ENCODE data around the gene DHRS12. TPM values are rescaled to one million over a fixed set of nuclear protein-coding genes. Genes with fewer than 3 reads are reported as not detected.

Gene DHRS12
- total RNA-seq, 1 donor, result 3.3 TPM

GRCh38 chr13:51771418-51772104 lies 32.4 kb downstream of the DHRS12 start:
- no peaks in the 10 kb centered on the region for H3K79me2 ChIP-seq (ENCODE audit: insufficient read depth, low read length)
- peak; percentile 46 for DNase-seq (ENCODE audit: insufficient read length, low spot score, missing footprints)
- H3K4me3 ChIP-seq (ENCODE audit: insufficient read depth, low read length), result no peak overlapping the region
- no peaks in the 10 kb centered on the region for H4K20me1 ChIP-seq (ENCODE audit: insufficient read depth, low read length)
- no peak overlapping the region for H3K4me2 ChIP-seq (ENCODE audit: insufficient read depth, low read length)
- H3K27me3 ChIP-seq (ENCODE audit: insufficient read depth, low read length), result peaks cover 6% of the 10 kb centered on the region
- no peaks in the 10 kb centered on the region for H3K4me1 ChIP-seq (ENCODE audit: insufficient read depth, low read length)
- H2AFZ ChIP-seq (ENCODE audit: low read length), result no peak overlapping the region
- no peak for TF ChIP-seq CTCF (IDR thresholded peaks at IDR 0.05; ENCODE audit: extremely low read depth, low read depth, low read length)
- H3K27ac ChIP-seq (ENCODE audit: low read depth, low read length), result no peak overlapping the region
- H3K9me3 ChIP-seq (ENCODE audit: low read depth, low read length), result no peaks in the 10 kb centered on the region
- H3K36me3 ChIP-seq (ENCODE audit: insufficient read depth, low read length), result peaks cover 9% of the 10 kb centered on the region

- H2AFZ ChIP-seq (ENCODE audit: low read length), result no peak overlapping the region
- no peaks in the 10 kb centered on the region for H3K4me1 ChIP-seq (ENCODE audit: insufficient read depth, low read length)
- no peaks in the 10 kb centered on the region for H4K20me1 ChIP-seq (ENCODE audit: insufficient read depth, low read length)
- H3K27me3 ChIP-seq (ENCODE audit: insufficient read depth, low read length), result peaks cover 6% of the 10 kb centered on the region
- TF ChIP-seq CTCF (IDR thresholded peaks at IDR 0.05; ENCODE audit: extremely low read depth, low read depth, low read length), result no peak
- no peak overlapping the region for H3K4me3 ChIP-seq (ENCODE audit: insufficient read depth, low read length)
- H3K27ac ChIP-seq (ENCODE audit: low read depth, low read length), result no peak overlapping the region
- no peaks in the 10 kb centered on the region for H3K79me2 ChIP-seq (ENCODE audit: insufficient read depth, low read length)
- H3K4me2 ChIP-seq (ENCODE audit: insufficient read depth, low read length), result no peak overlapping the region
- H3K9me3 ChIP-seq (ENCODE audit: low read depth, low read length), result no peaks in the 10 kb centered on the region
- DNase-seq (ENCODE audit: insufficient read length, low spot score, missing footprints), result no peak
- peaks cover 16% of the 10 kb centered on the region for H3K36me3 ChIP-seq (ENCODE audit: insufficient read depth, low read length)
These were observed 33.1 kb downstream of the DHRS12 start for GRCh38 chr13:51770681-51771417.

- Histone ChIP-seq H3K4me3 (ENCODE audit: insufficient read depth, low read length) (no peak overlapping the region), H2AFZ (ENCODE audit: low read length) (no peak overlapping the region), H3K27me3 (ENCODE audit: insufficient read depth, low read length) (peaks cover 6% of the 10 kb centered on the region), H3K79me2 (ENCODE audit: insufficient read depth, low read length) (no peaks in the 10 kb centered on the region), H3K27ac (ENCODE audit: low read depth, low read length) (no peak overlapping the region), H3K4me2 (ENCODE audit: insufficient read depth, low read length) (no peak overlapping the region), H4K20me1 (ENCODE audit: insufficient read depth, low read length) (no peaks in the 10 kb centered on the region), H3K36me3 (ENCODE audit: insufficient read depth, low read length) (peaks cover 17% of the 10 kb centered on the region), H3K4me1 (ENCODE audit: insufficient read depth, low read length) (peaks cover 1% of the 10 kb centered on the region), H3K9me3 (ENCODE audit: low read depth, low read length) (no peaks in the 10 kb centered on the region)
- no peak for DNase-seq (ENCODE audit: insufficient read length, low spot score, missing footprints)
- TF ChIP-seq CTCF (IDR thresholded peaks at IDR 0.05; ENCODE audit: extremely low read depth, low read depth, low read length), result no peak
These were observed 33.8 kb downstream of the DHRS12 start for GRCh38 chr13:51770160-51770559.

GRCh38 chr13:51769455-51770127 lies 34.4 kb downstream of the DHRS12 start:
- Histone ChIP-seq H3K4me3 (ENCODE audit: insufficient read depth, low read length) (no peak overlapping the region), H3K9me3 (ENCODE audit: low read depth, low read length) (no peaks in the 10 kb centered on the region), H3K4me1 (ENCODE audit: insufficient read depth, low read length) (peaks cover 7% of the 10 kb centered on the region), H2AFZ (ENCODE audit: low read length) (no peak overlapping the region), H3K27ac (ENCODE audit: low read depth, low read length) (no peak overlapping the region), H3K79me2 (ENCODE audit: insufficient read depth, low read length) (no peaks in the 10 kb centered on the region), H3K4me2 (ENCODE audit: insufficient read depth, low read length) (no peak overlapping the region), H3K27me3 (ENCODE audit: insufficient read depth, low read length) (peaks cover 6% of the 10 kb centered on the region), H3K36me3 (ENCODE audit: insufficient read depth, low read length) (peaks cover 17% of the 10 kb centered on the region), H4K20me1 (ENCODE audit: insufficient read depth, low read length) (no peaks in the 10 kb centered on the region)
- TF ChIP-seq CTCF (IDR thresholded peaks at IDR 0.05; ENCODE audit: extremely low read depth, low read depth, low read length), result no peak
- peak; percentile 64 for DNase-seq (ENCODE audit: insufficient read length, low spot score, missing footprints)

Measured in osteoblast (primary cell).